8988T (cell line): ENCODE results near the gene RAD51AP2.
A peak's percentile ranks its signal among the peaks of the same experiment; 100 is the strongest.
"Not testable (repeated sequence)": the region's sequence is repeated elsewhere in the genome, so short reads cannot be mapped to it uniquely, and the experiment has no call there.

Experiments used
- DNase-seq: peaks from one replicate; pipeline ENCODE4 v3.0.0; 2011

Gene RAD51AP2

GRCh38 chr2:17518212-17519154 is at the start of gene RAD51AP2:
Gene RAD51AP2, minus strand, starts transcription at chr2:17518440. Its CDS starts 25 bp downstream, at chr2:17518415.
- peak; percentile 28 for DNase-seq

DNA sequence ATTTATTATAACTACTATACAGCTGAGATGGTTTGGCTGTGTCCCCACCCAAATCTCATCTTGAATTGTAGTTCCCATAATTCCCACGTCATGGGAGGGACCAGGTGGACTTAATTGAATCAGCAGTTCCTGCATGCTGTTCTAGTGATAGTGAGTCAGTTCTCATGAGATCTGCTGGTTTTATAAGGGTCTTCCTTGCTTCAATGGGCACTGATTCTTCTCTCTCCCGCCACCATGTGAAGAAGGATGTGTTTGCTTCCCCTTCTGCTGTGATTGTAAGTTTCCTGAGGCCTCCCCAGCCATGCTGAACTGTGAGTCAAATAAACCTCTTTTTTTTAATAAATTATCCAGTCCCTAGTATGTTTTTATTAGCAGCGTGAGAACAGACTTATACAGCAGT is 47.5 kb upstream of the RAD51AP2 start:
- not testable (repeated sequence) for DNase-seq

DNA sequence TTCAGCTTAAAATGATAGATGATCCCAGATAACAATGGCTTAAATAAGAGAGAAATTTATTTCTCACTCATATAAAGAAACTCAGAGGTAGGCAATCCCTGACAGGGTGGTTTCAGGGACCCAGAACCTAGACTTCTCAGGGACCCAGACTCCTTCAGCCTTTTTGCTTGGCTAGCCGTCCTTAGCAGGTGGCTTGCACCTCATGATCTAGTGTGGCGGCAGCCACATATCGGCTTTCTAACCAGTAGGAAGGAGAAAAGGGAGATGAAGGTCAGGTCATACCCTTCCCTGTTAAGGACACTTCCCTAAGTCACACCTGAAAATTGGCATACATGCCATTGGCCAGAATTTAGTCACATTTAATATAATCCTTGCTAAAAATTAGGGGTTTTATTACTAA is 40.6 kb upstream of the RAD51AP2 start:
- DNase-seq, result no peak

DNA sequence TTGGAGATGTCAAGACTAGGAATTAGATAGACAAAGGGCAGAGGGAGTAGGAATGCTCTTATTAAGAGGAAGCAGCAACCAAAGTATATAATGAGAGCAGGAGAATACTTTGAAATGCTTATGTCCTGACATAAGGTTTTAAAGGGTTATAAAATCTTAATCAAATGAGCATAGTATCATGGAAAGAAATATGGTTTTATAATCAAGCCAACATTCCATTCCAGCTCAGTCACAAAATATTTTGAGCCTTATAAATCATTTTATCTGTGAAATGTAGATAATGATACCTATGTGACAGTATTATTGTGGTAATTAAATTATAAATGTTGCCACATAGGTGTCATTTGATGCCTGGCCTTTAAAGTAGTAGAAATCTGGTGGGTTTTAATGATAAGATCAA is 39.8 kb upstream of the RAD51AP2 start:
- DNase-seq, result no peak

- DNase-seq, result no peak
Observed at GRCh38 chr2:17557596-17557995, 39.4 kb upstream of the RAD51AP2 start.

- DNase-seq, result no peak
Observed at GRCh38 chr2:17555150-17555549, 36.9 kb upstream of the RAD51AP2 start.

- no peak for DNase-seq
Observed at GRCh38 chr2:17550907-17551306, 32.7 kb upstream of the RAD51AP2 start.

DNA sequence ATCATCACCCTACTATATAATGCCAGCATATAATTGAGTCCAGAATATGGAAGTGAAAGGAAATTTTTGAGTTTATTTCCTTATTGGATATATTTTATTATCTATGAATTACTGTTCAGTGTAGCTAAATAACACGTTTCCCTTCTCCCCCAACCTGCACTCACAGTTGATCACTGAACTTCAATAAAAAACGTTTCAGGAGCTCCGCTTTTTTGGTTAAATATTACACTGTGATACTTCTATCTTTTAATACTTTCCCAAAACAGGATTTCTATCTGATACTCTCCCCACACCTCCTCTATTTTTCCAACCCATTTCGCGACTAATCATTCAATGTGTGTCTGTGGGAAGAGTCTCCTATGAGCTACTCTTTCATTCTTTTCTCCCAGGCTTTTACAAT is 29.5 kb upstream of the RAD51AP2 start:
- no peak for DNase-seq

DNA sequence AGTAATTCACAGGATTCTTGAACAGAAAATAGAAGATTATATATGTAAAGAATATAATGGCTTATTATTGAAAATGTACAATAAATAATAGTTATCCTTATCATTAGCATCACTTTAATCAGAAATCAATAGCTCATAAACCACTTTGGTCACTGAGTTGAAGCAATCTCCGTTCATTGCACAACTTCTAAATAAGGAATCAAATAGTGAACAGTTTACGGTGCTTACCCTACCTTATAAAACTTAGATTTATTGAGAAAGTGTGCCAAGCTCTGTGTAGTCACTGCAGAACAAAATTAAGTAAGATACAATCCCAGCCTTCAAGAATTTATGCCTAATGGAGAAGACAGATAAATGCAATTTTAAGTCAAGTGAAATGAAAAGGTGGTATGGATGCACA is 29.0 kb upstream of the RAD51AP2 start:
- no peak for DNase-seq

- DNase-seq, result no peak
Observed at GRCh38 chr2:17545680-17546613, 27.7 kb upstream of the RAD51AP2 start.

- no peak for DNase-seq
Observed at GRCh38 chr2:17544256-17544655, 26.0 kb upstream of the RAD51AP2 start.

- DNase-seq, result no peak
Observed at GRCh38 chr2:17543848-17544247, 25.6 kb upstream of the RAD51AP2 start.

- no peak for DNase-seq
Observed at GRCh38 chr2:17543131-17543660, 25.0 kb upstream of the RAD51AP2 start.

GRCh38 chr2:17542471-17542870 is 24.2 kb upstream of the RAD51AP2 start:
- no peak for DNase-seq

DNA sequence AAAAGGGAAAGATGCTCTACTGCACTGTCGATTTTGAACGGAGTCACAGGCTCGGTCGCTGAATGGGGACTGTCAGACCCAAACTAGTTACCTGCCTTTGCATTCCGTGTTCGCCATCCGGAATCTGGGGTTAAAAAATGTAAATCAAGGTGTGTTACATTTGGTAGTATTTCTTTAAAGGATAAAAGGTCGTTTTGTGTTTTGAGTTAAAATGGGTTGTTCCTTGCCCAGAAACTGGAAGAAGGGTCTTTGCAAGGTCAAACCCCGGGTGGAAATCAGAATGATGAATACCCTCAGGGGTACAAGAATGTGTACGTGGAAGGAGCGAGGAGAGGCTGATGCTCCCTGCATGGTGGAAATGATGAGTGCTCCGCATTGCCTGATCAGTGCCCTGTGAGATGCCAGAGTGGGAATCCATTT is 23.3 kb upstream of the RAD51AP2 start:
- no peak for DNase-seq

DNA sequence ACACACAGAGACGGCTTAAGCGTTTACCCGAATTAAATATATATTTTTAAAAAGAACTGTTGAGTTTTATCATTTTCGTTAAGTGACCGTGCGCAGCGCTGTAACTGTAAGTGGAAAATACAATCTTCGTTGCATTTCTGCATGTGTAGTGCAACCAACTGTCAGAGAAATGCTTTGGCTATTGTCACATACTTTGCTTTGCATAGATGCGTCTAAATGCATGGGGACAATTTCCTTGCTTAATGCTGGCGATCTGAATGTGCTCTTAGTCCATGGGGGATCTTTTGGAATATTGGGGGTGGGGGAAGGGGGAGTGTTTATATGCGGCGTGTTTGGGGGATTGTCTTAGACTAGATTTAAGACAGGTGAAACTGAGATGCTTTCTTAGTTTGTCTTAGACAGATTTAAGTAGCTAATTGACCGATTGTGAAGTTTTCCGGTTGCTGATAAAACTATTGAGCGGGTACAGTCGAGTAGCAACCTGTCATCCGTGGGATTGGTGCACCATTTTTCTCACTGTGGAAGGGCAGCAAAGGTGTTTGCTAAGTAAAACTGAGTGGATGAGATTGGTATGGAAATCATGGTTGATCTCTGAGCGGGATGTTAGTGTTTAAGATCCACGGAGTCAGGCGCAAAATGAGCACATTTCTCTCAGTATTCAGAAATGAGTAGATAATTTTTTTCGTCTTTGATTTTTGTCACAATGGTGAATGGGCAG is 22.7 kb upstream of the RAD51AP2 start:
- no peak for DNase-seq

- DNase-seq, result peak; percentile 31
Observed at GRCh38 chr2:17540093-17540812, 22.0 kb upstream of the RAD51AP2 start, which contains the start of gene VSNL1. Gene VSNL1, plus strand, starts transcription at chr2:17540696. Its CDS starts 51,379 bp downstream, at chr2:17592075.

GRCh38 chr2:17539611-17540092 is 21.4 kb upstream of the RAD51AP2 start:
- no peak for DNase-seq

- DNase-seq, result no peak
Observed at GRCh38 chr2:17538844-17539554, 20.8 kb upstream of the RAD51AP2 start.

DNA sequence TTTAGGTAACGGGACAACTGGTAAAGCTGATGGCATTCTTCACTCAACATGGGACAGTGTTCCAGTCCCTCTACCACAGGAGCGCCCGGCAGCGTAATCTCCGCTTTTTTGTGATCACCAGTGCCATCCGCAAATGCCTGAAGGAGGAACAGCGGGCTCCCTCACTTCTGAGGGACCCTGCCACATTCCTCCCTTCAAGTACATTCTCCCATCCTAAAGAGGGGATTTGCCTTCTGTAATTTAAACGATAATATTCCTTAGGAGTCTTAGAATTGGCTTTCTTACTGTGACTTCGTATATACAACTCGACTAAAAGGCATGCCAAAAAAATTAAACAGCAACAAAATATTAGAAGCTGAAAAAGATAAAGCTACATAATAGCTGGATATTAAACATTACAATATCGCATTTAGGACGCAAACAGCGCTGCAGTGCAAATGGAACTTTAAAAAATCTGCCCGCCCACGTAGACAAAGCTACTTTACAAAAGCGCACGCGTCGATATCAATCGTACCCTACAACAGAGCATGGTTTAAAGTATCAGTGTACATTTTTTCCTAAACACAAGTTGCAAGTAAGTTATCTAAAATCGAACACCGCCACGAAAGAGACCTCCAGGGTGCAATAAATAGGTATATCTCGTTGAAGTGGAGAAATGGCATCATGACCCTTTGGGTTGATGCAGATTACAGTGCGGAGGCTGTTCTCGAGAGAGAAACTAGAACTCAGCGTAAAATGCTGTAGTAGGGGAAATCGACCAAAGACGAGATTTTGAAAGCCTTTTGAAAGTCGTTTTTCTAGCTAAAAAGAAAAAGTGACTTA is 20.0 kb upstream of the RAD51AP2 start:
- no peak for DNase-seq
